SH-SY5Y (cell line): ENCODE measurements around the gene RGMB.

ENCODE experiments used
- GATA2 ChIP-seq: IDR thresholded peaks from 2 replicates; pipeline ENCODE4 v1.6.1; 2011; ENCODE audit warnings: mild to moderate bottlenecking, low read depth, low read length
- GATA3 ChIP-seq: IDR thresholded peaks from 2 replicates; pipeline ENCODE4 v1.6.1; 2011; ENCODE audit warnings: low read depth, mild to moderate bottlenecking, low read length, moderate library complexity

DNA sequence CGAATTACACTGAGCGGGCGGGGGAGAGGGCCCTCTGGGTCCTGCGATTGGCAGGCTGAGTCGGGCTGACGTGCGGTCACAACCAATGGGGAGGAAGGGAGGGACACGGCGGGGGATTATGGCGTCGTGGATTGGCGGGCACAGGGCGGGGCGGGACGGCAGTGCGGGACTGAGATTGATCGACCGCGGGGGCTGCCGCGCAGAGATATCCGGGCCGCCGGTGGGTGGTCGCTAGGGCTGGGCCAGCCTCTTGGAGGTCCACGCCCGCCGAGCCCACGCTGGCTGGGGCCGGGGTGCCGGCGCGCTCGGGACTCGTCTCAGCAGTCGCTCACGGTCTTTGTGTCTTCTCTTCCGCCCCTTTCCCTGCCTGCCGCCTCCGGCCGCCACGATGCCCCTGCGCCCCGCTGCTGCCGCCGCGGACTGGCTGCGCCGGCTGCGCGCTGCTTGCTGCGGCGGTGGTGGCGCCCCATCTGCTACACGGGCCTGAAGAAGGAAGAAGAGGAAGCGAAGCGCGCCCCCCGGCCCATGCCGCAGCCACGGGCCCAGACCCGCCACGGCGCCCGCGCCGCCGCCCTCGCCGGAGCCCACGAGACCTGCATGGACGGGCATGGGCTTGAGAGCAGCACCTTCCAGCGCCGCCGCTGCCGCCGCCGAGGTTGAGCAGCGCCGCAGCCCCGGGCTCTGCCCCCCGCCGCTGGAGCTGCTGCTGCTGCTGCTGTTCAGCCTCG is at the start of gene RGMB:
- TF ChIP-seq GATA2 = no peak; the same call in 1 of the 2 replicates
- TF ChIP-seq GATA3 = no peak
